GM19099 (cell line): Measurements from ENCODE around the gene BCL6.

Source experiments
- POLR2A ChIP-seq: IDR thresholded peaks from 3 replicates; pipeline ENCODE4 v1.6.1; 2011; ENCODE audit warnings: low read depth; ENCODE audit not compliant: insufficient read length; ENCODE audit errors: extremely low read depth

BCL6 gene

DNA sequence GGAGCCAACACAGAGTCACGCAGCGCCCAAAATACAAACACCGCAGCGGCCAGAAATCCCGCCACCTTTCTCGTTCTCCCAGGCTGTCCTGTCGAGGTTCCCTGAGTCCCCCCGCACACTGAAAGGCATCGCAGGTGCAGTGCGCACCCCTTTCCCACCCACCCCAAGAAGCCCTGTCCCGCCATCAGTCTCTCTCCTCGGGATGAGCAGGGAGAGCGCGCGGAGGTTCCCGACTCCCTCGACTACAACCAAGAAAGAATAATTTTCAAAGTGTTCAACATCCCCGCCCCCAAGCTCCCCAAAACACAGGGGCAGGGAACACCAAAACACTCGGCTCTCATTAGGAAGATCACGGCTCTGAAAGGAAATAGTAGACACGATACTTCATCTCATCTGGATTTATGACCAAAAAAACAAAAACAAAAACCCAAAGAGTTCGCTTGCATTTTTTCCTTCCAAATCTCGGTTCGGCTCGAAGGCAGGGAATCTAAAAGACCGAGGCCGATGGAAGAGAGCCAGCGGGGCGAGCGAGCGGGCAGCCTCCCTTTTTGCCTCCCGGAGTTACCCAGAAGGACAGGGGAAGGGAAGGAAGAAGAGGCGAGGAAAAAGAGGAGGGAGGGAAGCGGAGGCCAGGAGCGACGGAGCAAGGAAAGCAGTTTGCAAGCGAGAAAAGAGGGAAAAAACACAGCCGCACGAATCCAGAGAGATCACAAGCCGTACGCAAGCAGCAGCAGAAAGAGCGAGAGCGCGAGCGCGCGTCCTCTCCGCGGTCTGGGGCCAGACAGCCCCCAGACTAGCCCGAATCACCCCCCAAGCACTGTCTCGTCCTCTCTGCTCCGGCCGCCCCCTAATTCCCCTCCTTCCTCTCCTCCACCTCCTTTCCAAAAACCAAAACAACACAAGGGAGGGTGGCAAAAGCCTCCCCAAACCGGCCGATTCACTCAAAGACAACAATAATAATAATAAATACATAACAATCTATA, 808 bp downstream of the BCL6 start:
- TF ChIP-seq POLR2A, result no peak

DNA sequence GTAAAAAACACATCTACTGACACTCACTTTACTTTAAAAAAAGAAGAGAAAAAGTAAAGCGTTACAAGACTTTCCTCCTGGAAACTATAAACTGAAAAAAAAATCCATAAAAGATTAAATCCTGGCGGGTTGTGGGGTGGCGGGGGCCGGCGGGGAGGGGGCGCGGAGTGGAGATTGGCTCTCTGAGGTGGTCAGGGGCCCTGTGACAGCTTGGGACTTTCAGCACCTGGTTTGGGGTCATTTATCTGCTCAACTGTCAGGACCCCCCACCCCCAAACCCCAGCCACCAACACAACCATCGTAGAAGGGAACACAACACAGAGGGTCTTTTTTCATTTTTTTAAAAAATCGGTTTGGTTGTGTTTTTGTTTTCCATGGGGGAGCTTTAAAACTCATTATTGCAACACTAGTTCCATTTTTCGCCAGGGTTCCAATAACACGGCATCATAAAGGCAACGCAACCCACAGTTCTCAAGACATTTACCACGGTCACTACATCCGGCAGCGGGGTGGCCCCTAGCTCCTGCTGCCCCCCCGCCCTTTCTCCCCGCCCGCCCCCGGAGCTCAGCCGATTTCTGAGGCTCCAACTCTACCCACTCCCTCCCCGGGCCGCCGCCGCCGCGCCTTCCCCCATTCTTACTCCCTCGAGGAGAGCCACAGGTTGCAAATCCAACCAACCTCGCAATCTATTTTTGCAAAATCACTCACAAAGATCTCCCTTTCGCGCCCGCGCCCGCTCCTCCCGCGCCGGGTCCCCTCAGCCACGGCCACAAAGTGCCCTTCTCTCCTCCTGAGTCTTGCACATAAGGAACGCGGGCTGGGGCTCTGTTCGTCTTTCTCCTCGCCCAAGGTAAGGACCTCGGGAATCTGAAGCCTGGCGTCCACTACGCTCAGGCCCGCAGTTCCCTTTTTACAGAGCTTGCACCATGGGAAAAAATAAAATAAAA, 1.8 kb downstream of the BCL6 start:
- no peak for TF ChIP-seq POLR2A

DNA sequence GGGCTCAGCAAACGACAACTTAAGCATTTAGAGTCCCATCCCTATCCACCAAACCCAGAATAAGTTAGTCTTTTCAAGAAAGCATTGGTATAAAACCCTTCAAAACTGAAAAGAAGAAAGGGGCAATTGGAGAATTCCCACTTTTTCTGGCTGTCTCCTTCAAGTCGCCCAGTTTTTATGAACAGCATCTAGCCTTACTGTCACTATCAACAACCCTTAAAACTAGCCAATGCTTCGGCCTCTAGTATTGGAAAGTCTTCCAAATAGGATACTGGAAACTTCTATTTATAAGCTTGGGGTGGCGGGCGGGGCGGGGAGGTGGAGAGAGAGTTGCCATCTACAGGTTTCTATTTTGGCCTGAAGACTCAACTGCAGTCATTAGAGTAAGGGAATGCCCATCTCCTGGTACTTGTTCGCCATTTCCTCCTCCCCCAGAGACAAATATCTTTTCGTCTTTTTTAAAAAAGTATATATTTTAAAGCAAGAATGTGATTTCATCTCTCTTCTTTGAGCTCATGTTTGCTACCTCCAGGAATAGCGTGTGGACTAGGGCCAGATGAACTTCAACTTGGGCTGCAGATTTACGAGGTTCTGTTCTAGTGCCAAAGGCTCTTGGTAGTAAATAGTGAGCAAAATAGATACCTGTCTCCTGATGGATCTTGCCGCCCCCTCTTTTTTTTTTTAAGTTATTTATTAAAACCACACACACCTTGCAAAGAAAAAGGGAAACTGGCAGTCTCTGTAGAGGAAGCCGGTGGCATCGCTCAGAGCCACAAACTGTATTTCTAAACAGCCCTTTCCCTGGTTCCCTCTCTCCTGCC, 2.7 kb downstream of the BCL6 start:
- no peak for TF ChIP-seq POLR2A

DNA sequence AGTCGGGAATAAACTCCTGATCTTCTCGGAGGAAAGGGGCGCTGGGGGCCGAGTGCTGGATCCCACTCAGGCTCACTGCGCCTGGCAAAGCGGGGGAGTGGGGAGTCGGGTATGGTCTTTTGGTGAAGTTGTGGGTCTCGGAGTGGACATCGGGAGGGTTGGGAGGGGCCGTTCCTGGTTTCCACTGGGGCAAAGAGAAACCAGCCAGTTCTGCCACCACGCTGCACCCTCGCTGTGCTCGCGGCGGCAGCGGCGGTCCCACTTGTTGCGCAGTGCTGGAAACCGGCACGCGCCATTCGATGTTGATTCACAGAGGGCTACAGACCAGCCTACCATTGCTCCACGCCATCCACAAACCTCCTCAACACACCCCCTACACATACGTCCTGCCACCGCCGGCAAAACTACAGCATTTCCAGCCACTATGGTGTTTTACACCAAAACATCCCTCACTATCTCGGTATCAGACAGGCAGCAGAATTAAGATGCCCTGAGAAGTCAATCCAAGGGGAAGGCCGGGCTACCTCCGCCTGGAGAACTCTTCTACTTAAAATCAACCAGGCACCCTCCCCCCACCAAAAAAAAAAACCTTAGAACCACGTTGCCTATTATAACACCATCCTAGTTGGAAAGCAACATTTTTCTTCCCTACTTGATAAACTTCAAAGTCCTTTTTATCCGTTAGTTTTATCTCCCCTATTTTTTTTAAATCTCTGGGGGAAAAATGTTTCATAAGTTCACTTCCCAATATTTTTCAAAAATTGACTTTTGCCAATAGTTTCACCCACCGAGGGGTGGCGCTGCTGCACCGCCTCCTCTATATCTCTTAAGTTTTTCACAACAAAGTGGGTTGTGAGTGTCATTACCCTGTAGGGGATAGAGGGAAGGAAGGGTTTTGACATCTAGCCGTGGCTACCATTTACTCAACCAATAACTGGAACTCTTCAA, 3.6 kb downstream of the BCL6 start:
- no peak for TF ChIP-seq POLR2A

DNA sequence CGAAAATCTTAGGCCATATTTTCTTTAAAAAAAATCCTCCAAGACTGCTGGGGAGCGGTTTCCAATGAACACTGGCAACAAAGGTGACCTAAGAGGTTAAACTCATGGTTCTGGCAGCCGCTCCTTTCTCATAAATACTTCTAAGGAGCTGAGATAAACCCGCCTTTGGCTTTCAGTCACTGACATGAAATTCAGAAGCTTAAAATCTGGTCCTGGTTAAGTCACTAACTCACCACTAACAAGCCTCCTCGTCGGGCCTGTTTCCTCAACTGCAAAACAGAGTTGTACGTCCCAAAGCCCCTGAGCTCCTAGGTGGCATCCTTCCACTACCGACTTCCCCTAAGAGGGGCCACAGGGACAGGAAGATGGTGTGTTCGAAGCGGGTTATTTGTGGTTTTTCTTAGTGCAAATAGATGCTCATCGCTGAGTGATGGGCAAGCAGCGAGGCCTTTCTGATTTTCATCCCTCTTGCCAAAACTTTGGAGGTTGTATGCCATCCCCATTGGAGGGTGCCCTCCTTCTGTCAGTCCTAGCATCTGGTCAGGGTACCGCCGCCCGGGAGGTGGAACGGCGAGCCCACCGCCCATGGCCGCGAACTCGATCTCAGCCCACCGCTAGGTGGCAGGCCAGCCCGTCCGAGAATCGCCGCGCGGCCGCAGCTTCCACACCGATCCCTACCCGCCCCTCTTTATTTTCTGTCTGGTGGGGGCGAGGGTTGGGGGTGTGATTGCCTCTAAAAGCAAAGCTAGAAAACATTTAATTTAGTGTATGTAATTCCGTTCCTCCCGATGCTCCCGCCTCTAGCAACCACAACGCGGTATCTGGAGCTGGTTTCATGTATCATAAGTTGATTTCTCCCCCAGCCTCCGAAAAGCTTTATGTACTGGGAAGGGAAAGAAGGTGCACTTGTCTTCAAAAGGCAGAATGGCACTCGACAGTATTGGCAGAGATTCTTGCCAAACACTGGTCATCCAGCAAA, 4.6 kb downstream of the BCL6 start:
- no peak for TF ChIP-seq POLR2A

DNA sequence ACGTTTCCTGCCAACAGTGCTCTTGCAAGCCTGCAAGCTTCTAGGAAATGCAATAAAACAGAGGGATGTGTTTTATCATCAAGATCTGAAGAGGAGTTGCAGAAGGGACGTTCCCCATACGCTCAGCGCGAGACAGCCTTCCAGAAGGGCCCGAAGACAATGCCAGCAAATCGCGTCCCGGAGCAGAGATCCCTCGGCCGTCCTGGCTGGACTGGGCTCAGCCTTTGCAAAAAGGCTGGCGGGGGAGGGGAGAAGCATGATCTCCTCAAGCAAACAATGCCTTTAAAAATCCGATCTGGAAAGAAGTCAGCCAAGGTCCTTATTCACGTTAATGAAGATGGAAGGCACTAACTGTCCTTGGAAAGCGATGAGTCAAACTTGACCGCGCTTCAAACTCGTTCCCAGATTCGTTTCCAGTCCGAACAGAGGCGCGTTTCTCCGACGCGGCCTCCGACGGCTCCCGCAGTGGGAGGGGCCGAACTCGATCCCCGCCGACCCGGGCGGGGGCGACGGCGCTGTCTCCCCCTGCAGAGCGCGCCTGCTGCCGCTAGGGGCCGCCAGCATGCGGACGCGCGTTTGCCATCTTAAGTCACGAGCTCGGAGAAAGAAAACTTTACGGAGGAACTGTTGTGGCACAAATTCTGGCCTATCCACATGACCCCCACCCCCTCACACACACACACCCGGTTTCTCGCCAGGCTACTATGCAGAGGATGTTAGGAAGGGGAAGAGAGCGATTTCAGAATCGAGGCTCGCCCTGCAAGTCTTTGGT, 5.5 kb downstream of the BCL6 start:
- no peak for TF ChIP-seq POLR2A

DNA sequence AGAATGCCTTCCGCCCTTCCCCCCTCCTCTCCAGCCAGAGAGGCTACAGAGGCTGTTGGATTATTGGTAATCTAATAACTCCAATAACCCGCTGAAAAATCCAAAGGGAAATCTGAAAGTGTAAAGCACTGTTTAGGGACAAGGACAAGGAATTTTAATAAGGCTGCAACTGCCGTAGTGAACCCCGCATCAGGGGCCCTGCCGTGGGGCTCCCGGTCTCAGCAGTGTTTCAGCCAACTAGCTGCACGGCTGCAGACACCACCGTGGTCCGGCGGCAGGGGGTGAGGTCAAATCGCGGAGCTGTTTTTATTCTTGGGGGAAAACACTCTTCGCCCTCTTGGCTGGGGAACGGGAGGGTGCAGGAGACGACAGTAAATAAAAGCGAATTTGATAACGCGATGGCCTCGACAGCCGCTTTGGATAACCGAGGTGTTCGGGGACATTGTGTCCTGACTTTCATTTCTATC, 6.1 kb downstream of the BCL6 start:
- TF ChIP-seq POLR2A, result no peak

DNA sequence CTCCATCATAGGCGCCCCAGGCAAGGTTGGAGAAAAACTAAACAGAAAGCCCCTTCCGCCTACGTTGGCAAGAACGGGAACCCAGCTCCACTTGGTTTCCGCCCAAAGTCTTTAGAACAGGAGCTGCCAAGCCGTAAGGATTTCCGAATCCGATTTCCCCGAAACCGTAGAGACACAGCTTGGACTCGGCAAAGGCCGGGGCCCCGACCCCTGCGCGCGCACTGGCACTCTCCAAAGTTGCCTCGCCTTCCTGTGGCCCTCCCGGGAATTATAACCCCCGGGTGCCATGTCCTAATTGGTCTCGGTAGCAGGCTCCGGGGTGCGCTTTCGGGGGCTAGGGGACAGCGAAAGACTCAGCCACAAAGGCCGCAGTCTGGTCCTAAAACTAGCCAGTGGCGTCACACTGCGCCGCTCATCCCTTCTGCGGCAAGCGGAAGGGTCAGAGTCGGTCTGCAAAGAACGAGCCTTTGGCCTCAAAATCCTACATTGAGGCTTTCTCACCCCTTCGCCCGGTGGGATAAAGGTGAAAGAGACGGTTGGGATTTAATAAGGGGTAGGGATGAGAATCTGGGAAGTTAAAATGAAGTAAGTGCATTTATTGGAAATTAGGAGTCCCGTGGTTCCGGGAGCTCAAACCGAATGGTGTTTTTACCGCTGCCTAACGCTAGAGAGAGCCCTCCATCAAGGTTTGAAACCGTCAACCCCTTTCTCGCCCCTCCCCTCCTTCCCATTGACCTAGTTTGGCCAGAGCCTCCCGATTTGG, 6.8 kb downstream of the BCL6 start:
- TF ChIP-seq POLR2A, result no peak

DNA sequence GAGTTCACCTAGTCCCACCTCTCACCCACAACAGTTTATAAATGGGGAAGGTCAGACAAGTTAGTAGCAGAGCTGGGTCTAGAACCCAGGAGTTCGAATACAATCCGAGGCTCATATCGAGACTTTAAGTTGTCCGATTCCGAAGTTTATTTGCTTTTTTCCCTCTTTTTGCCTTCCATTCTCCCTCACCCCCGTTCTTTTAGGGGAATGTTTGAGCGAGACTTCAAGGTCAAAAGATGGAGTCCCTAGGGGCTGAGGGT, 7.3 kb downstream of the BCL6 start:
- no peak for TF ChIP-seq POLR2A

DNA sequence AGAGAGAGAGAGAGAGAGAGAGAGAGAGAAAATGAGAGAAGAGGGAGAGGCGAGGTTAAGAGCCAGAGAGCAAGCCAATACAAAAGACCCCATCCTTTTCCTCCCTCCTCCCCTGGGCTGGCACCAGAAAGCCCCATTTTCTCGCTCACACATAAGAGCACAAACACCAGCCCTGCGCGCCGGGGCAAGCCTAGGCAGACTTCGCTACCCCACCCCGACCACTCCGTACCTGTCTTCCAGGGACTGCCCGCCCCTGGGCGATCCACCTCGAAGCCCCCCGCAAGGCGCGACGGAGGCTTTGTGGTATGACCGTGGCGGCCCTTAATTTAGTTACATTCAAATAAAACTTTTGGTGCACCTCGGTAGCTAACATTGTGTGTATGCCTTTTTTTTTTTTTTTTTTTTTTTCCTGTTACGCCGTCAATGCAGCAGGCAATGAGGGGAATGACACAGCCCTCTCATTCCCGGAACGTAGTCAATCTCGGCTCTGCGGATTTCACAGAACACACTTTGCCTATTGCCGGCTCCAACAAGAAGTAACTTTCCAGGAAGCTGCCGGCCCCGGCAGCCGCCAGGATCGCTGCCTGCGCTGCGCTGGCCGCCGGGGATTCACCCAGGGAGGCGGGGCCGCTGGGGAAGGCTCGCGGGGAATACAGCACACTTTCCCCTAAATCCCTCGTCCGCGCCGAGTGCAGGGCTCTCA, 7.7 kb downstream of the BCL6 start:
- TF ChIP-seq POLR2A, result no peak

DNA sequence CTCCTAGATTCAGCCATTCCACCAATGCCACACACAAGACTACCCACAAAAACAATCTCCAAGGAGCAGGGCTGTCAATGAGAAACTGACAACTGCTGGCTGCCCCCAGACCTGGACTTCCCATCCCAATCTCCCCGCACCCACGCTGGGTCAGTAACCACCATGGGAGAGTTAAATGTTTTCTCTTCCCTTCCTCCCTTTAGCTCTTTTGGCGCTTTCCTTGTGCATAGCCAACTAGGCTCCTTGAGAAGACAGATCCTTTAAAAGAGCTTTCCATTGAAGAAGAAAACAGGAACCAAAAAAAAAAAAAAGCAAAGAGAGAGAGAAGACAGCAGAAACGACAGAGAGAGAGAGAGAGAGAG, 8.3 kb downstream of the BCL6 start:
- TF ChIP-seq POLR2A, result no peak

DNA sequence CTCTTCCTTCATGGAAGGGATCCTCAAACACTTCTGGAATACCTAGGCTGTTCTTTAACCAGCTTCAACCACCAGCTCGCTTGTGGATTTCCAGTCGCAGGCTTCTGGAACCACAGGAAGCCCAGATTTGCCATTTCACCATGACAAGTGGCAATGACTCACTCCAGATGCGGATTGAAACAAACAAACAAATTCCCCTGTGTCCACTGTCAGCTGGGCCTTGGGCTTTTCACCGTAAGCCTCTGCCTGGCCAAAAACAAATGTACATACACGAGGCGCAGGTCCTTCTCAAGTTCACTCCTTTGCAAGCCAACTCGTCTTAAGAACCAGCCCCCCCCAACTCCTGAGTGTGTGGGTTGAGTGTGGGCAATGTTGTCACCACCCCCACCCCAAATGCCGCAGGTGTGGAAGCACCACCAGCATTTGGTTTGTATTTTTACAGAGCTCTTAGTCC, 8.8 kb downstream of the BCL6 start:
- no peak for TF ChIP-seq POLR2A
